MM.1S (cell line): ENCODE measurements around the gene SON.
"Not testable (repeated sequence)": the region's sequence is repeated elsewhere in the genome, so short reads cannot be mapped to it uniquely, and the experiment has no call there.

Experiments used
- DNase-seq: peaks from one replicate; pipeline ENCODE4 v3.0.0-alpha.2; 2015
- H2AFZ ChIP-seq: fragments of 300-600 bp; sonication (generic); 2 replicates; pipeline ENCODE4 v1.6.0; 2016; ENCODE audit warnings: antibody characterized with exemption, low read length
- H3F3A ChIP-seq: fragments of 300-600 bp; sonication (generic); 2 replicates; pipeline ENCODE4 v1.6.1; 2016; ENCODE audit warnings: mild to moderate bottlenecking, antibody characterized with exemption, low read length, moderate library complexity, mixed read lengths; ENCODE audit not compliant: insufficient read depth
- H3K27ac ChIP-seq: fragments of 300-600 bp; sonication (generic); 2 replicates; pipeline ENCODE4 v1.5.1; 2016; ENCODE audit warnings: mild to moderate bottlenecking, low read length
- H3K27me3 ChIP-seq: fragments of 300-600 bp; sonication (generic); replicated peaks from 2 replicates; pipeline ENCODE4 v1.6.0; 2016; ENCODE audit warnings: low read length; ENCODE audit not compliant: insufficient read depth
- H3K36me3 ChIP-seq: fragments of 300-600 bp; sonication (generic); replicated peaks from 2 replicates; pipeline ENCODE4 v1.6.1; 2016; ENCODE audit warnings: mild to moderate bottlenecking, low read length, mixed read lengths; ENCODE audit not compliant: insufficient read depth
- H3K4me1 ChIP-seq: fragments of 300-600 bp; sonication (generic); 2 replicates; pipeline ENCODE4 v1.6.1; 2016; ENCODE audit warnings: low read length, mixed read lengths
- H3K4me2 ChIP-seq: fragments of 300-600 bp; sonication (generic); 2 replicates; pipeline ENCODE4 v1.6.0; 2016; ENCODE audit warnings: low read depth, low read length
- H3K4me3 ChIP-seq: fragments of 300-600 bp; sonication (generic); 2 replicates; pipeline ENCODE4 v1.5.1; 2016; ENCODE audit warnings: low read length, mixed read lengths
- H3K79me2 ChIP-seq: fragments of 300-600 bp; sonication (generic); 2 replicates; pipeline ENCODE4 v1.6.1; 2016; ENCODE audit warnings: mixed run types, low read length, mixed read lengths
- H3K9ac ChIP-seq: fragments of 300-600 bp; sonication (generic); 2 replicates; pipeline ENCODE4 v1.6.1; 2016; ENCODE audit warnings: low read length, mixed read lengths
- H3K9me2 ChIP-seq: fragments of 300-600 bp; sonication (generic); replicated peaks from 2 replicates; pipeline ENCODE4 v1.6.1; 2016; ENCODE audit warnings: mild to moderate bottlenecking, low read length, mixed read lengths; ENCODE audit not compliant: insufficient read depth
- H3K9me3 ChIP-seq: fragments of 300-600 bp; sonication (generic); replicated peaks from 2 replicates; pipeline ENCODE4 v1.6.1; 2016; ENCODE audit warnings: mild to moderate bottlenecking, low read length, mixed read lengths; ENCODE audit not compliant: insufficient read depth
- H4K20me1 ChIP-seq: fragments of 300-600 bp; sonication (generic); 2 replicates; pipeline ENCODE4 v1.6.1; 2016; ENCODE audit warnings: mild to moderate bottlenecking, low read length, moderate library complexity, mixed read lengths; ENCODE audit not compliant: insufficient read depth
- CTCF ChIP-seq: fragments of 300-600 bp; sonication (generic); IDR thresholded peaks from 2 replicates; pipeline ENCODE4 v1.5.1; 2016; ENCODE audit warnings: antibody characterized with exemption, low read length, mixed read lengths
- EZH2 ChIP-seq: fragments of 300-600 bp; sonication (generic); optimal IDR thresholded peaks from 2 replicates; pipeline ENCODE3; 2017; ENCODE audit warnings: low read depth, mild to moderate bottlenecking, antibody characterized with exemption, low read length, mixed read lengths
- EZH2phosphoT487 ChIP-seq: fragments of 300-600 bp; sonication (generic); IDR thresholded peaks from 2 replicates; pipeline ENCODE4 v1.6.1; 2018; ENCODE audit warnings: antibody characterized with exemption, low read length

Gene SON

GRCh38 chr21:33496345-33496744 lies 46.5 kb upstream of the SON start:
- Histone ChIP-seq H3K27ac (no peak overlapping the region), H3K36me3 (no peaks in the 10 kb centered on the region), H2AFZ (no peak overlapping the region), H3K4me1 (no peaks in the 10 kb centered on the region), H4K20me1 (no peaks in the 10 kb centered on the region), H3K9me3 (no peaks in the 10 kb centered on the region), H3K27me3 (no peaks in the 10 kb centered on the region), H3K79me2 (no peaks in the 10 kb centered on the region), H3K9me2 (no peaks in the 10 kb centered on the region), H3F3A (peaks cover 3% of the 10 kb centered on the region; the same call in 1 of the 2 replicates), H3K4me2 (no peak overlapping the region), H3K9ac (no peak overlapping the region), H3K4me3 (no peak overlapping the region)
- DNase-seq = no peak
- TF ChIP-seq EZH2phosphoT487 (no peak), CTCF (no peak), EZH2 (no peak)

GRCh38 chr21:33505833-33506232 lies 37.0 kb upstream of the SON start:
- Histone ChIP-seq H2AFZ (no peak overlapping the region), H3K27me3 (no peaks in the 10 kb centered on the region), H3K4me1 (no peaks in the 10 kb centered on the region), H3K4me3 (no peak overlapping the region), H3K9me3 (no peaks in the 10 kb centered on the region), H4K20me1 (no peaks in the 10 kb centered on the region), H3K9ac (no peak overlapping the region), H3K9me2 (no peaks in the 10 kb centered on the region), H3K4me2 (no peak overlapping the region), H3K36me3 (peaks cover 21% of the 10 kb centered on the region), H3K79me2 (no peaks in the 10 kb centered on the region), H3K27ac (no peak overlapping the region), H3F3A (no peaks in the 10 kb centered on the region)
- no peak for TF ChIP-seq EZH2
- TF ChIP-seq CTCF = no peak
- no peak for TF ChIP-seq EZH2phosphoT487
- DNase-seq = no peak

GRCh38 chr21:33507003-33507402 lies 35.8 kb upstream of the SON start:
- not testable (repeated sequence) for H2AFZ ChIP-seq, H3K27me3 ChIP-seq, H3F3A ChIP-seq, H3K4me2 ChIP-seq, H3K4me1 ChIP-seq, H3K27ac ChIP-seq, H3K9me3 ChIP-seq, H3K9ac ChIP-seq, H3K79me2 ChIP-seq, H4K20me1 ChIP-seq, H3K4me3 ChIP-seq, H3K9me2 ChIP-seq, DNase-seq
- H3K36me3 ChIP-seq = peaks cover 23% of the 10 kb centered on the region

- H3K9me3 ChIP-seq = no peaks in the 10 kb centered on the region
- TF ChIP-seq CTCF = no peak
- TF ChIP-seq EZH2phosphoT487 = no peak
- TF ChIP-seq EZH2 = no peak
- no peak for DNase-seq
- no peaks in the 10 kb centered on the region for H3K79me2 ChIP-seq
- H3K27ac ChIP-seq = no peak overlapping the region
- H3K4me2 ChIP-seq = no peak overlapping the region
- no peaks in the 10 kb centered on the region for H3F3A ChIP-seq
- no peak overlapping the region for H2AFZ ChIP-seq
- no peak overlapping the region for H3K4me3 ChIP-seq
- H3K9ac ChIP-seq = no peak overlapping the region
- peaks cover 8% of the 10 kb centered on the region; the same call in 1 of the 2 replicates for H3K36me3 ChIP-seq
- H4K20me1 ChIP-seq = no peaks in the 10 kb centered on the region
- no peaks in the 10 kb centered on the region for H3K27me3 ChIP-seq
- peaks cover 8% of the 10 kb centered on the region; the same call in 1 of the 2 replicates for H3K4me1 ChIP-seq
- no peaks in the 10 kb centered on the region for H3K9me2 ChIP-seq
These were observed 32.0 kb upstream of the SON start for GRCh38 chr21:33510826-33511225.
